ENCODE measurements around the gene SLC22A16. TPM values are rescaled to one million over a fixed set of nuclear protein-coding genes. Genes with fewer than 3 reads are reported as not detected.

The SLC22A16 gene
- total and polyA plus RNA-seq, 2 donors (not counting 3 experiments of a cell fraction or from before 2014, with no cell fraction given) = not detected

DNA sequence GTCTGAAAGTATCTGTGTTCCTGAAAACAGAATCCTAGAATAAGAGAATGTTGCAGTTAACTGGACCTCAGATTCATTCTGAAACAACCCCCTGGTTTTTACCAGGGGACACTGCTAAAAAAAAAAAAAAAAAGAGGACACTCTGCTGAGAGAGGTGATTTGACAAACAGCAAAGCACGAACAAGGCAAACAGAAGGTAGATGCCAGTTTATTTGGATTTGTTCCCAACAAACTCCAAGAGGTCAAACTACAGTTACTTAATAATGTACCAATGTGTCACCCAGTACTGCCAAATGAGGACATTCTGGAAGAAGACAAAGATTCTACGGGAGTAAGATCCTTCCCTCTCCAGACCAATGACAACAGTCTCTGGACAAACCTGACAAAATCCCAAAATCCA is 40.6 kb upstream of the SLC22A16 start:
- H3K9me1 ChIP-seq (replicated peaks; ENCODE audit: control insufficient read depth, extremely low read depth, insufficient read depth, low read length) = no peaks in the 10 kb centered on the region
- no peak overlapping the region for H3K4me3 ChIP-seq (replicated peaks in 1 of 3; ENCODE audit: insufficient read depth in 1 of 3, low read depth in 1 of 3, low read length in 3 of 3)
- DNase-seq (ENCODE audit: low read depth, low spot score) (no peak), FAIRE-seq (no peak)
- dilution Hi-C loops (cut with MboI; ENCODE audit: extremely low pct_ligation_motif_present, low sequenced_read_pairs) (no loop called here), intact Hi-C loops (cut with micrococcal nuclease) (no loop called here)
- ChIA-PET POLR2A (no interaction called here), CTCF (no interaction called here)
- TF ChIP-seq POLR2AphosphoS5 (IDR thresholded peaks at IDR 0.05; ENCODE audit: insufficient read depth, low read depth, low read length) (no peak), MAX (IDR thresholded peaks at IDR 0.05; ENCODE audit: insufficient read depth, insufficient read length) (no peak), FOS (IDR thresholded peaks at IDR 0.05; ENCODE audit: borderline replicate concordance, insufficient read depth, low read length) (no peak), CTCF (IDR thresholded peaks at IDR 0.05; ENCODE audit: extremely low read depth in 1 of 2, insufficient read depth in 1 of 2, low read depth in 1 of 2, low read length in 2 of 2) (no peak), JUN (IDR thresholded peaks at IDR 0.05; ENCODE audit: borderline replicate concordance, insufficient read depth, insufficient read length, low read depth) (no peak), POLR2A (IDR thresholded peaks at IDR 0.05; ENCODE audit: low read depth, low read length) (no peak), MYC (IDR thresholded peaks at IDR 0.05; ENCODE audit: low read depth, low read length) (no peak), GATA2 (IDR thresholded peaks at IDR 0.05; ENCODE audit: insufficient read depth, insufficient read length, low read depth, low read length) (no peak), EZH2 (IDR thresholded peaks at IDR 0.05; ENCODE audit: borderline replicate concordance, low read depth, low read length, severe bottlenecking) (no peak)
- no peaks in the 10 kb centered on the region for H3K9me3 ChIP-seq (replicated peaks; ENCODE audit: control insufficient read depth, insufficient read depth, low read length)
- peaks cover 17 to 34% of the 10 kb centered on the region in 2 experiments for H3K27me3 ChIP-seq (ENCODE audit: control insufficient read depth in 2 of 2, insufficient read depth in 2 of 2, low read length in 2 of 2)
- no peaks in the 10 kb centered on the region for H3K79me2 ChIP-seq (ENCODE audit: control insufficient read depth, insufficient read depth, low read length)
- H3K4me2 ChIP-seq (ENCODE audit: insufficient read depth, low read length) = no peak overlapping the region
- no peaks in the 10 kb centered on the region for H4K20me1 ChIP-seq (replicated peaks; ENCODE audit: control insufficient read depth, extremely low read depth, insufficient read depth, low read length)
- no TSS peak for BruUV-seq (replicated peaks)
- H3K4me1 ChIP-seq (ENCODE audit: control insufficient read depth, extremely low read depth, insufficient read depth, low read length) = peaks cover 10% of the 10 kb centered on the region
- H3K27ac ChIP-seq (ENCODE audit: insufficient read depth, low read depth, low read length) = no peak overlapping the region
- no peaks in the 10 kb centered on the region for H3K36me3 ChIP-seq (ENCODE audit: control insufficient read depth in 2 of 2, extremely low read depth in 1 of 2, insufficient read depth in 2 of 2, low read length in 2 of 2)
- no peak overlapping the region for H3K9ac ChIP-seq (replicated peaks; ENCODE audit: extremely low read depth, insufficient read depth, low read length)
- H2AFZ ChIP-seq (ENCODE audit: low read depth, low read length) = no peak overlapping the region
